PC-3 (cell line): Measurements from ENCODE around the gene SPG11. TPM values are rescaled to one million over a fixed set of nuclear protein-coding genes. Genes with fewer than 3 reads are reported as not detected.

Experiments
- ATAC-seq: fragments of 200-7000 bp; cut with Tn5 transposase; 2 replicates; pipeline ENCODE4 v1.9.1; 2020; ENCODE audit warnings: mild to moderate bottlenecking, moderate library complexity
- BruUV-seq: library from RNA; stranded (reverse); fragments of 400-500 nt; replicated peaks from 2 replicates; lab custom pipeline; 2021; lab: Mats Ljungman, UMichigan
- CTCF ChIA-PET: fragments of 300-600 bp; sonication (Branson Sonifier 250); formaldehyde crosslinking; loops from one replicate; lab custom pipeline; 2022; ENCODE audit warnings: antibody characterized with exemption; lab: Charles Lee
- POLR2A ChIA-PET: fragments of 300-600 bp; sonication (Branson Sonifier 250); formaldehyde crosslinking; loops from one replicate; lab custom pipeline; 2022; ENCODE audit warnings: antibody characterized with exemption; ENCODE audit not compliant: unreplicated experiment; lab: Charles Lee
- DNase-seq: peaks from one replicate; pipeline ENCODE4 v3.0.0-alpha.2; 2015
- H2AFZ ChIP-seq: fragments of 300-600 bp; sonication (generic); 2 replicates; pipeline ENCODE4 v1.6.0; 2016; ENCODE audit warnings: antibody characterized with exemption, low read length
- H3F3A ChIP-seq: fragments of 300-600 bp; sonication (generic); one replicate; pipeline ENCODE4 v1.6.0; 2017; ENCODE audit warnings: antibody characterized with exemption, low read length, control low read depth, mild to moderate bottlenecking; ENCODE audit not compliant: unreplicated experiment
- H3K27ac ChIP-seq: fragments of 300-600 bp; sonication (generic); 2 replicates; pipeline ENCODE4 v1.5.1; 2016; ENCODE audit warnings: mild to moderate bottlenecking, low read length
- H3K27me3 ChIP-seq: fragments of 300-600 bp; sonication (generic); 2 replicates; pipeline ENCODE4 v1.6.1; 2016; ENCODE audit warnings: low read length, mixed read lengths
- H3K36me3 ChIP-seq: fragments of 300-600 bp; sonication (generic); 2 replicates; pipeline ENCODE4 v1.6.1; 2016; ENCODE audit warnings: low read depth, mixed run types, low read length, mixed read lengths
- H3K4me1 ChIP-seq: fragments of 300-600 bp; sonication (generic); 2 replicates; pipeline ENCODE4 v1.5.1; 2016; ENCODE audit warnings: low read length; ENCODE audit not compliant: insufficient read depth
- H3K4me2 ChIP-seq: fragments of 300-600 bp; sonication (generic); 2 replicates; pipeline ENCODE4 v1.6.0; 2016; ENCODE audit warnings: low read length
- H3K4me3 ChIP-seq: fragments of 300-600 bp; sonication (generic); 2 replicates; pipeline ENCODE4 v1.5.1; 2016; ENCODE audit warnings: mild to moderate bottlenecking, low read length, mixed read lengths
- H3K79me2 ChIP-seq: fragments of 300-600 bp; sonication (generic); 2 replicates; pipeline ENCODE4 v1.6.1; 2017; ENCODE audit warnings: low read length, mixed read lengths
- H3K9ac ChIP-seq: fragments of 300-600 bp; sonication (generic); 2 replicates; pipeline ENCODE4 v1.6.0; 2016; ENCODE audit warnings: mild to moderate bottlenecking, low read length
- H3K9me2 ChIP-seq: fragments of 300-600 bp; sonication (generic); replicated peaks from 2 replicates; pipeline ENCODE4 v1.6.1; 2016; ENCODE audit warnings: mixed run types, low read length, mixed read lengths
- H3K9me3 ChIP-seq: fragments of 300-600 bp; sonication (generic); 2 replicates; pipeline ENCODE4 v1.6.1; 2016; ENCODE audit warnings: low read length, mixed read lengths
- H4K20me1 ChIP-seq: fragments of 300-600 bp; sonication (generic); 2 replicates; pipeline ENCODE4 v1.6.1; 2016; ENCODE audit warnings: low read length, mixed read lengths
- CTCF ChIP-seq: fragments of 300-600 bp; sonication (generic); conservative IDR thresholded peaks from 2 replicates; pipeline ENCODE4 v1.5.1; 2017; ENCODE audit warnings: antibody characterized with exemption, low read depth, mild to moderate bottlenecking, low read length
- EZH2 ChIP-seq: fragments of 300-600 bp; sonication (generic); IDR thresholded peaks from one replicate; pipeline ENCODE4 v1.6.1; 2017; ENCODE audit warnings: antibody characterized with exemption, mild to moderate bottlenecking, low read length; ENCODE audit not compliant: unreplicated experiment
- EZH2phosphoT487 ChIP-seq: fragments of 300-600 bp; sonication (generic); IDR thresholded peaks from 2 replicates; pipeline ENCODE4 v1.6.1; 2018; ENCODE audit warnings: mild to moderate bottlenecking, antibody characterized with exemption, low read length, borderline replicate concordance
- intact Hi-C: fragments of 100-400 bp; cut with micrococcal nuclease; formaldehyde crosslinking; loops from 2 replicates; pipeline ENCODE4 v1.9.0; 2023
- total RNA-seq: library from RNA; depleted of rRNA; stranded (reverse); fragments of >200 nt; gene quantifications from 2 replicates; pipeline ENCODE4 v1.2.3, GENCODE V29; 2014

Gene SPG11
- total RNA-seq, 1 experiment from 2014 or later = 37.2 TPM

DNA sequence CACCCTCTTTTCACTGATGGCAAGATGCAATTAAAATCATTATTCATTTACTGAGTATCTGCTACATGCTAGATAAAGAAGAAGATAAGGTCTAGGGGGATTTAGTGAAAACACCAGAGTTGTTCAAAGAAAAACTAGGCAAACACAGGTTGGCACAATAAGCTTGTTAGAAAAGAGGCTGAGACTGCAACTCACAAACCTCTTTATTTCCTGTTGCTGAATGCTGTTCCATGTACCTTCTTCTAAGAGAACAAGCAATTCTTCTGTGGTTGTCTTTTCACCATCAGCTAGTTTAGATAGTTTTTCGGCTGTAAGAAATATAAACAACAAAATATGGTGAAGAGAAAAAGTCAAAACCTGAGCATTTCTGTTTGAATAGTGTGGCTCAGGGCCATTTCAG is 65.4 kb downstream of the SPG11 start:
- no peak overlapping the region for H3K4me2 ChIP-seq
- ATAC-seq (no peak), DNase-seq (no peak)
- H3K9ac ChIP-seq = no peak overlapping the region
- ChIA-PET CTCF (no interaction called here), POLR2A (no interaction called here)
- no peak overlapping the region for H2AFZ ChIP-seq
- no peaks in the 10 kb centered on the region for H3K4me1 ChIP-seq
- BruUV-seq = no TSS peak
- H3K27me3 ChIP-seq = no peaks in the 10 kb centered on the region
- intact Hi-C loops = loop anchor here (10.0 kb wide), 1 partner anchor 327 kb away; no protein-coding TSS in a partner anchor
- TF ChIP-seq EZH2phosphoT487 (no peak), CTCF (no peak)
- no peak overlapping the region for H3K4me3 ChIP-seq
- H3K36me3 ChIP-seq = peaks cover 33% of the 10 kb centered on the region
- H4K20me1 ChIP-seq = no peaks in the 10 kb centered on the region
- H3K9me2 ChIP-seq = no peaks in the 10 kb centered on the region
- H3F3A ChIP-seq = no peaks in the 10 kb centered on the region
- H3K27ac ChIP-seq = no peak overlapping the region
- H3K9me3 ChIP-seq = no peaks in the 10 kb centered on the region
- no peaks in the 10 kb centered on the region for H3K79me2 ChIP-seq

DNA sequence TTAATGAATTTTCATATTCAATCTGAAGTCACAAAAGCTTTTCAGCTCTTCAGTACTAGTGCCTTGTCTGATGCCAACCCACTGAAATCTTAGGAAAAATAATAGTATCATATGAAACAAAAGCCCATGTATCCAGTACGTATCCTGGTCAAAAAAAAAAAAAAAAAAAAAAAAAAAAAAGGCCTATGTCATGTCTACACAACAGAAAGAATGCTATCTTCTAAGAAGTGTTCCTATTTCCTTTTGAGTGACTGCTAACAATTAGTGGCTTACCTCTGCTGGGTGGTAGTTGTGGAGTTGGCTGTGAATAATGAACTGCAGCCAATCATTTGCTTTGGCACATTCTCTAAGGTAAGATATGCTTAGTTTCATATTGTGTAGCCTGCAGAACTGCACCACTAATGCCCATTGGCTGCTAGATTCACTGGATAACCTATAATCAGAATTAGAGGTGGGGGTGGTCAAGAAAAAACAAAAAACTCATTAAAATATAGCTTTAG is 66.9 kb downstream of the SPG11 start:
- H3K36me3 ChIP-seq = peaks cover 35% of the 10 kb centered on the region
- no peak overlapping the region for H3K27ac ChIP-seq
- ChIA-PET POLR2A (no interaction called here), CTCF (no interaction called here)
- H4K20me1 ChIP-seq = no peaks in the 10 kb centered on the region
- TF ChIP-seq EZH2phosphoT487 = no peak
- H3K9me2 ChIP-seq = no peaks in the 10 kb centered on the region
- no peaks in the 10 kb centered on the region for H3K9me3 ChIP-seq
- no peak overlapping the region for H2AFZ ChIP-seq
- no peaks in the 10 kb centered on the region for H3F3A ChIP-seq
- no peaks in the 10 kb centered on the region for H3K79me2 ChIP-seq
- no peaks in the 10 kb centered on the region for H3K27me3 ChIP-seq
- DNase-seq (no peak), ATAC-seq (no peak)
- no peak overlapping the region for H3K4me3 ChIP-seq
- peaks cover 1% of the 10 kb centered on the region for H3K4me1 ChIP-seq
- no peak overlapping the region for H3K4me2 ChIP-seq
- no peak overlapping the region for H3K9ac ChIP-seq
- intact Hi-C loops = loop anchor here (10.0 kb wide), 1 partner anchor 328 kb away; no protein-coding TSS in a partner anchor
- BruUV-seq = no TSS peak

DNA sequence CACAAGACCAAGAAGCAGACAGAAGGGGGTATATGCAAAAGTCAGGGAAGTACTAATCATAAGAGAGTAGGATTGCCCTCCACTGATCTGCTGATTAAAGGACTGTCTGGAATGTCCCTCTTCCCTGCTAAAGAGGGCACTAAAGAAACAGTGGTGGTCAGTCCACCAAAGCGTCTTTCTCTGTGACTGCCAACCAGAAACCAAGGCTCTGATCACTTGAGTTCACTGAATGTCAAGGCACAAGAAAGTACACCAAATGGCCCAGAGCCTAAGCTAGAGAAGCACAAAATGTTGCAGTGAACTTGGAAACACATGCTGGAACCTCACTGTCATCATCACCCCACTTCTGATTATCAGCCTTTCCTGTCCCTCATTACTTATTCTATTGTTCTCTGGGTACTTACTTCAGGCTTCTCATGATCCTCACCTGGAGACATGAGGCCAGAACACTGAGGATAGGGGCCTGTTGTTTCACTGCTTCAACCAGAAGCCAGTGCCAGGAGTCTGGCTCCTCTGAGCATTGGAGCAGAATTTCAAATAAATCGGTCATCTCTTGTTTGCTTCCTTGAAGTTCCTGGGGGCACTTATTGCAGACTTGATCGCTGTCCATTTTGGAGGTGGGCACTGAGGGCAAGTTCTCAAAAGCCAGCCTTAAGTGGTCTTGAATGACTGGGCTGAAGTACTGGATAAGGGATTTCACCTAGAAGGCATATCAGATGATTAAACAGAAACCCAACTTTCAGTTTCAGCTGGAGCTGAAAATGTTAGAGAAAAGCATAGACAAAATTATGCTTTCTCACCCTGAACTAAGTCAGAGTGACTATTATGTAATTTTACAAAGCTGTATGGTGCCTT is 67.6 kb downstream of the SPG11 start:
- no peak overlapping the region for H3K27ac ChIP-seq
- H4K20me1 ChIP-seq = no peaks in the 10 kb centered on the region
- no peak overlapping the region for H3K4me2 ChIP-seq
- no TSS peak for BruUV-seq
- POLR2A ChIA-PET = no interaction called here
- no peaks in the 10 kb centered on the region for H3K9me2 ChIP-seq
- H3K9me3 ChIP-seq = no peaks in the 10 kb centered on the region
- no peaks in the 10 kb centered on the region for H3F3A ChIP-seq
- TF ChIP-seq EZH2phosphoT487 (no peak), CTCF (no peak), EZH2 (no peak)
- CTCF ChIA-PET = no interaction called here
- ATAC-seq (no peak), DNase-seq (no peak)
- intact Hi-C loops = loop anchor here (10.0 kb wide), 1 partner anchor 329 kb away; no protein-coding TSS in a partner anchor
- H3K4me1 ChIP-seq = peaks cover 8% of the 10 kb centered on the region
- H2AFZ ChIP-seq = no peak overlapping the region
- H3K79me2 ChIP-seq = no peaks in the 10 kb centered on the region
- no peak overlapping the region for H3K9ac ChIP-seq
- H3K27me3 ChIP-seq = no peaks in the 10 kb centered on the region
- no peak overlapping the region for H3K4me3 ChIP-seq
- peaks cover 35% of the 10 kb centered on the region for H3K36me3 ChIP-seq
